ENCODE measurements around the gene FOXO3. TPM values are rescaled to one million over a fixed set of nuclear protein-coding genes. Genes with fewer than 3 reads are reported as not detected.

FOXO3 gene
- total and polyA plus RNA-seq, 2 of the 8 experiments (the other 6 are each of a cell fraction or from before 2014, with no cell fraction given): 13.1 to 19.3 TPM

- TF ChIP-seq CHD7 (IDR thresholded peaks at IDR 0.05; ENCODE audit: insufficient replicate concordance, low read length) (no peak), ASH2L (IDR thresholded peaks at IDR 0.05; ENCODE audit: low read length) (no peak), CHD1 (IDR thresholded peaks at IDR 0.05; ENCODE audit: low read depth, low read length) (no peak), EP300 (IDR thresholded peaks at IDR 0.05; ENCODE audit: borderline replicate concordance in 1 of 2, low read depth in 2 of 2, low read length in 2 of 2) (no peak), TCF12 (IDR thresholded peaks at IDR 0.05; ENCODE audit: low read depth, low read length) (no peak)
Observed at GRCh38 chr6:108596956-108597355, 36.2 kb downstream of the FOXO3 start (continued).
